Aorta (tissue), 5 donors: Measurements from ENCODE around the gene KLHL33. TPM values are rescaled to one million over a fixed set of nuclear protein-coding genes. Genes with fewer than 3 reads are reported as not detected.
"Not testable (repeated sequence)": the region's sequence is repeated elsewhere in the genome, so short reads cannot be mapped to it uniquely, and the experiment has no call there.

Source experiments
- ATAC-seq: fragments of 200-7000 bp; cut with Tn5 transposase; one replicate; pipeline ENCODE4 v1.9.1; 2022; ENCODE audit warnings: moderate library complexity; ENCODE audit not compliant: low FRiP score
- DNase-seq, 2 donors: peaks; one replicate each; pipeline ENCODE4 v3.0.0-alpha.2; 2020
- H3K27ac ChIP-seq, 2 donors: one replicate each; pipeline ENCODE4 v1.5.1; 2013; ENCODE audit warnings: low read length in 2 of 2, mild to moderate bottlenecking in 2 of 2, moderate library complexity in 2 of 2, control low read depth in 1 of 2, inconsistent platforms in 1 of 2, low read depth in 1 of 2
- H3K27me3 ChIP-seq, 2 donors: one replicate each; pipeline ENCODE4 v1.6.1; 2013; ENCODE audit warnings: control low read depth in 1 of 2, low read length in 1 of 2, mild to moderate bottlenecking in 1 of 2, moderate library complexity in 1 of 2; ENCODE audit not compliant: insufficient read depth in 2 of 2, control insufficient read depth in 1 of 2
- H3K36me3 ChIP-seq, 2 donors: one replicate each; pipeline ENCODE4 v1.6.1; 2013; ENCODE audit warnings: control low read depth in 1 of 2, low read length in 1 of 2, mild to moderate bottlenecking in 1 of 2; ENCODE audit not compliant: insufficient read depth in 2 of 2, control insufficient read depth in 1 of 2
- H3K4me1 ChIP-seq, 2 donors: one replicate each; pipeline ENCODE4 v1.6.1; 2013; ENCODE audit warnings: low read length in 2 of 2, control low read depth in 1 of 2, mild to moderate bottlenecking in 1 of 2, moderate library complexity in 1 of 2; ENCODE audit not compliant: insufficient read depth in 2 of 2, control insufficient read depth in 1 of 2
- H3K4me3 ChIP-seq, 2 donors: one replicate each; pipeline ENCODE4 v1.5.1; 2013; ENCODE audit warnings: low read length in 2 of 2, control low read depth in 1 of 2, mild to moderate bottlenecking in 1 of 2
- H3K9me3 ChIP-seq: one replicate; pipeline ENCODE4 v1.6.1; 2013; ENCODE audit warnings: mild to moderate bottlenecking, low read length; ENCODE audit not compliant: control insufficient read depth
- WGBS, 2 donors: extraction: QIAGEN DNeasy Blood & Tissue Kit; methylation state at CpG; one replicate each; pipeline ENCODE4 v1.1.7; 2013; 5-methylcytosine and 5-hydroxymethylcytosine counted together
- intact Hi-C, 2 donors: fragments of 100-400 bp; cut with DNase I; formaldehyde crosslinking; loops; one replicate each; pipeline versions ENCODE4 v1.14.2 to v1.15.0; 2022
- polyA plus RNA-seq, 2 donors: library from polyadenylated mRNA; stranded (reverse); fragments of 200-250 nt; gene quantifications; one replicate each; pipeline ENCODE4 v1.2.3, GENCODE V29; 2013
- total RNA-seq, 2 donors: library from RNA; stranded (reverse); fragmentation: NEBNext Ultra II Directional; extraction: Animal tissue kit (Norgen Biotek cat#: 25700); gene quantifications; one replicate each; pipeline ENCODE4 v1.2.1, GENCODE V29; 2021
- donor health status: healthy with polysubstance abuse.
- donor health status: Bipolar disorder and iron deficiency.
- donor health status: DM: no; HTN: no; CAD: no.
- donor health status: DM: no; HTN: no; CAD: no.
- donor health status: DM: yes; HTN: yes; CAD: no.

Gene KLHL33
- total and polyA plus RNA-seq, 4 donors, result 0.25 to 1.3 (median 0.40) TPM

- intact Hi-C loops, result loop anchor here (1.0 to 5.0 kb wide), 4 partner anchors 14 to 157 kb away; partner anchors contain the start of genes TEP1 (in 2 of the 2), PARP2 (in 1 of the 2) and PNP (in 1 of the 2)
- peaks cover 0 to 6% of the 10 kb centered on the region in 2 donors for H3K36me3 ChIP-seq
Observed at GRCh38 chr14:20455355-20456300, 19.7 kb upstream of the KLHL33 start.

GRCh38 chr14:20454516-20455354, 18.8 kb upstream of the KLHL33 start, which contains the start of the genes APEX1 and OSGEP:
TSS of gene APEX1 (plus strand) at chr14:20455226. CDS start at chr14:20455646, 420 bp downstream.
TSS of gene OSGEP (minus strand) at chr14:20454812. CDS start at chr14:20454683, 129 bp downstream.
- intact Hi-C loops, result loop anchor here (1.0 to 5.0 kb wide), 4 partner anchors 15 to 158 kb away; partner anchors contain the start of genes TEP1 (in 2 of the 2), PARP2 (in 1 of the 2) and PNP (in 1 of the 2)
- Histone ChIP-seq H3K9me3 (no peaks in the 10 kb centered on the region), H3K4me3 (peak within 1 kb of the TSS; percentile 68 to 91), H3K27me3 (no peaks in the 10 kb centered on the region), H3K4me1 (no peaks in the 10 kb centered on the region), H3K36me3 (peaks cover 0 to 6% of the 10 kb centered on the region in 2 donors), H3K27ac (peak within 1 kb of the TSS; percentile 16 to 75)
- ATAC-seq (peak; percentile 98), DNase-seq (peak; percentile 99)
- WGBS, 2 donors, result 0% methylated on average over 56 of the region's 56 CpGs

More at GRCh38 chr14:20455355-20456300, 19.7 kb upstream of the KLHL33 start:
- Histone ChIP-seq H3K9me3 (no peaks in the 10 kb centered on the region), H3K27me3 (no peaks in the 10 kb centered on the region), H3K4me1 (no peaks in the 10 kb centered on the region), H3K4me3 (peak overlapping the region; percentile 51 to 59), H3K27ac (peak overlapping the region in 1 of 2 donors; percentile 75)
- ATAC-seq (peak; percentile 70), DNase-seq (peak in 1 of 2 donors; percentile 79)
- 1% methylated on average over 39 of the region's 39 CpGs for WGBS, 2 donors

- DNase-seq, H3K27ac ChIP-seq, H3K4me1 ChIP-seq, intact Hi-C loops, ATAC-seq, H3K4me3 ChIP-seq, H3K9me3 ChIP-seq, H3K27me3 ChIP-seq, H3K36me3 ChIP-seq: not testable (repeated sequence)
- WGBS, 2 donors, result 90 to 93% methylated on average over 8 of the region's 8 CpGs
Observed at GRCh38 chr14:20452831-20453230, 16.9 kb upstream of the KLHL33 start.

GRCh38 chr14:20446889-20447288, 10.9 kb upstream of the KLHL33 start:
- 95 to 98% methylated on average over 5 of the region's 5 CpGs for WGBS, 2 donors
- DNase-seq (no peak), ATAC-seq (no peak)
- Histone ChIP-seq H3K36me3 (peaks cover 6 to 11% of the 10 kb centered on the region in 2 donors), H3K4me3 (no peak overlapping the region), H3K27me3 (no peaks in the 10 kb centered on the region), H3K27ac (no peak overlapping the region), H3K9me3 (no peaks in the 10 kb centered on the region), H3K4me1 (no peaks in the 10 kb centered on the region)
- intact Hi-C loops, result no loop called here

GRCh38 chr14:20443650-20444049, 7.7 kb upstream of the KLHL33 start:
- H3K4me3 ChIP-seq, intact Hi-C loops, H3K9me3 ChIP-seq, H3K27me3 ChIP-seq, H3K27ac ChIP-seq, ATAC-seq, H3K4me1 ChIP-seq, DNase-seq: not testable (repeated sequence)
- H3K36me3 ChIP-seq, result peaks cover 2 to 11% of the 10 kb centered on the region in 2 donors
- WGBS, 2 donors, result 88 to 95% methylated on average over 2 of the region's 4 CpGs

GRCh38 chr14:20441461-20441860, 5.5 kb upstream of the KLHL33 start:
- WGBS, 2 donors, result 94 to 95% methylated on average over 2 of the region's 2 CpGs
- H3K9me3 ChIP-seq, result no peaks in the 10 kb centered on the region
- ATAC-seq, result no peak

GRCh38 chr14:20440882-20441281, 4.9 kb upstream of the KLHL33 start:
- no peak for ATAC-seq
- no peak overlapping the region for H3K27ac ChIP-seq
- no peak for DNase-seq
- no peaks in the 10 kb centered on the region for H3K36me3 ChIP-seq
- no peak overlapping the region for H3K4me3 ChIP-seq
- intact Hi-C loops, result no loop called here
- no peaks in the 10 kb centered on the region for H3K27me3 ChIP-seq
- H3K9me3 ChIP-seq, result no peaks in the 10 kb centered on the region
- 71 to 85% methylated on average over 5 of the region's 5 CpGs for WGBS, 2 donors
- no peaks in the 10 kb centered on the region for H3K4me1 ChIP-seq

More at GRCh38 chr14:20441461-20441860, 5.5 kb upstream of the KLHL33 start:
- H3K27me3 ChIP-seq, result no peaks in the 10 kb centered on the region
- DNase-seq, result no peak
- intact Hi-C loops, result no loop called here
- no peaks in the 10 kb centered on the region for H3K4me1 ChIP-seq
- H3K36me3 ChIP-seq, result no peaks in the 10 kb centered on the region
- no peak overlapping the region for H3K27ac ChIP-seq
- no peak overlapping the region for H3K4me3 ChIP-seq

- DNase-seq (no peak), ATAC-seq (no peak)
- intact Hi-C loops, result no loop called here
- Histone ChIP-seq H3K27me3 (no peaks in the 10 kb centered on the region), H3K9me3 (no peaks in the 10 kb centered on the region), H3K4me3 (no peak overlapping the region), H3K36me3 (no peaks in the 10 kb centered on the region), H3K27ac (no peak overlapping the region), H3K4me1 (no peaks in the 10 kb centered on the region)
- 84 to 92% methylated on average over 5 of the region's 5 CpGs for WGBS, 2 donors
Observed at GRCh38 chr14:20440465-20440864, 4.5 kb upstream of the KLHL33 start.
